GM18508 (cell line): ENCODE measurements around the gene KIR3DL2.
"Not testable (repeated sequence)": the region's sequence is repeated elsewhere in the genome, so short reads cannot be mapped to it uniquely, and the experiment has no call there.

ENCODE experiments used
- ATAC-seq: cut with Tn5 transposase; IDR thresholded peaks from one replicate; pipeline ENCODE4 v1.9.1; 2021; ENCODE audit warnings: moderate number of reproducible peaks; ENCODE audit not compliant: insufficient read depth, unreplicated experiment

The KIR3DL2 gene

GRCh38 chr19:54859421-54859820 is 9.2 kb downstream of the KIR3DL2 start:
- not testable (repeated sequence) for ATAC-seq

GRCh38 chr19:54863459-54863858 is 13.2 kb downstream of the KIR3DL2 start:
- ATAC-seq = not testable (repeated sequence)

DNA sequence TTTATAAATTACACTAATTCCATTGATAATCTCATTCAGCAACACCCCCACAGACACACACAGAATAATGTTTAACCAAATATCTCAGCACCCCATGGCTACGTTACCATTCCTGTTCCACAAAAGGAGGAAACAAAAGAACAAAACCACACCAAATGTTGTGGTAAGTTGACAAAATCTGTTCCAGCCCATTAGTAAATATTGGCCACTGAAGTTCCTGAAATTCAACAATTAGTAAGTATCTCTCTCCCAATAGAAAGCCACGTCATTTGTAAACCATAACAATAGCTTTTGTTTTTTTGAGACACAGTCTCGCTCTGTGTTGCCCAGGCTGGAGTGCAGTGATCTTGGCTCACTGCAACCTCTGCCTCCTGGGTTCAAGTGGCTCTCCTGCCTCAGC is 21.5 kb downstream of the KIR3DL2 start:
- no peak for ATAC-seq

DNA sequence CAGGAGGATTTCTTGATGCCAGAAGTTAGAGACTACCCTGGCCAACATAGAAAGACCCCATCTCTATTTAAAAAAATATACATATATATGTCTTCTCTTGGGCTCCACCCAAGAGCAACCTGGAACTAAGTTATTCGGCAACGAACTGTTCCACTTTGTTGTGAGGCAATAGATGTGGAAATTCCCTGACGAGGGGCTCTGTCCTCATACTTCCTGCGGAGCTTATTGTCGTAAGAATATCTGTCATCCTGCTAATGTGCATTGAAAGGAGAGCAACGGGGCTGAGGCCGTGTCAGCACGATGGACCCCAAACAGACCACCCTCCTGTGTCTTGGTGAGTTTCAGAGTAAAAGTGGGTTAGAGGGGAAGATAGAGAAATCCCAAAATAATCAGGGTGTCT is 23.7 kb downstream of the KIR3DL2 start, which contains the start of gene FCAR:
Gene FCAR, plus strand, starts transcription at position 246 of the 400 bp plus-strand sequence. Its CDS starts 55 bp downstream, at position 301.
- no peak for ATAC-seq

GRCh38 chr19:54875506-54875905 is 25.3 kb downstream of the KIR3DL2 start:
- no peak for ATAC-seq

DNA sequence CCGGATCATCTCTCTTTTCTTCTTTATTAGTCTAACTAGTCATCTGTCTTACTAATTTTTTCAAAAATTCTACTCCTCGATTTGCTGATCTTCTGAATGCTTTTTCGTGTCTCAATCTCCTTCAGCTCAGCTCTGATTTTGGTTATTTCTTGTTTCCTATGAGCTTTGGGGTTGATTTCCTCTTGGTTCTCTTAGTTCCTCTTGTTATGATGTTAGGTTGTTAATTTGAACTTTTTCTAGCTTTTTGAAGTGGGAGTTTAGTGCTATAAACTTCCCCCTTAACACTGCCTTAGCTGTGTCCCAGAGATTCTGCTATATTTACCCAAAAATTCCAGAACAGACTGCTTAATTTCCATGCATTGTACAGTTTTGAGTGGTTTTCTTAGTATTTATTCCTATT is 27.2 kb downstream of the KIR3DL2 start:
- no peak for ATAC-seq

DNA sequence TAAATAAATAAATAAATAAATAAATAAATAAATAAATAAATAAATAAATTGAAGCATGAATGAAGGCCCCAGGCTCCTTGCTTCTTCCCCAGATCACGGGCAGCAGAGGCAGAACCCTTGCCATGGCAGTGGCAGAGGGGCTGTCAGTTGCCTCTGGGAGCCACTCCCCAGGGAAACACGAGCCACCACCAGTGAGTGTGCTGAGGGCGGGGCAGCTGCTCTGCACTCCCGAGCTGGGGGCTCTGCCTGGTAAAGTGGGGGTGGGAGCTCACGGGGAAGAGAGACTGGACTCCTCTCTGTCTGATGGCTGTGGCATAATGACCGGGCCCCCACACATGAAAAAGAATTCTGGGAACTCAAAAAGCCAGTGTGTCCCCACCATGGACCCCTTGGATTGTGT is 31.6 kb downstream of the KIR3DL2 start:
- no peak for ATAC-seq

DNA sequence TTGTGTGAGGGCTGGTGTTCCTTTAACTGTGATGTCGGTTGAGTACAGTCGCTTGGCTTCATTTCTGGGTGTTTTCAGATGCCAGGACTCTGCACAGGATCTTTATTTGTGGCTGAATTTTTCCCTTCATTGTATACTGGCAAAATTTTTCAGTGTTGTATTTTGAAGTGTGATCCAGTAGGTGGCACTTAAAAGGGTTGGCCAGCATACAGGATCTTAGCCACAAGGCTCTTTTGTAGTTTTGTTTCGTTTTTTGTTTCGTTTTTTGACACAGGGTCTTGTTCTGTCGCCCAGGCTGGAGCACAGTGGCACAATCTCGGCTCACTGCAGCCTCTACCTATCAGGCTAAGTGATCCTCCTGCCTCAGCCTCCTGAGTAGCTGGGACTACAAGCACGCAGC is 32.5 kb downstream of the KIR3DL2 start:
- no peak for ATAC-seq

- ATAC-seq = no peak
These were observed 33.0 kb downstream of the KIR3DL2 start for GRCh38 chr19:54883228-54883627.

GRCh38 chr19:54888239-54888638 is 38.0 kb downstream of the KIR3DL2 start:
- ATAC-seq = no peak

DNA sequence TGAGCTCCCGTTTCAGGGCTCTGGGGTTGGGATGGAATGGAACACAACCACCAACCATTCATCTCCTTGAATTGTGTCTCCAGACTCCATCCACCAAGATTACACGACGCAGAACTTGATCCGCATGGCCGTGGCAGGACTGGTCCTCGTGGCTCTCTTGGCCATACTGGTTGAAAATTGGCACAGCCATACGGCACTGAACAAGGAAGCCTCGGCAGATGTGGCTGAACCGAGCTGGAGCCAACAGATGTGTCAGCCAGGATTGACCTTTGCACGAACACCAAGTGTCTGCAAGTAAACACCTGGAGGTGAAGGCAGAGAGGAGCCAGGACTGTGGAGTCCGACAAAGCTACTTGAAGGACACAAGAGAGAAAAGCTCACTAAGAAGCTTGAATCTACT is 39.3 kb downstream of the KIR3DL2 start:
- no peak for ATAC-seq

- ATAC-seq = no peak
These were observed 43.2 kb downstream of the KIR3DL2 start for GRCh38 chr19:54893406-54893805.

DNA sequence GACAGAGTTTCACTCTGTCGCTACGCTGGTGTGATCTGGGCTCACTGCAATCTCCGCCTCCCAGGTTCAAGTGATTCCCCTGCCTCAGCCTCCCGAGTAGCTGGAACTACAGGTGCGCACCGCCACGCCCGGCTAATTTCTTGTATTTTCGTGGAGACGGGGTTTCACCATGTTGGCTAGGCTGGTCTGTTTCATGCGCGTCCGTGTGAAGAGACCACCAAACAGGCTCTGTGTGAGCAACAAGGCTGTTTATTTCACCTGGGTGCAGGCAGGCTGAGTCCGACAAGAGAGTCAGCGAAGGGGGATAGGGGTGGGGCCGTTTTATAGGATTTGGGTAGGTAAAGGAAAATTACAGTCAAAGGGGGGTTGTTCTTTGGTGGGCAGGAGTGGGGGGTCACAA is 43.9 kb downstream of the KIR3DL2 start:
- not testable (repeated sequence) for ATAC-seq

GRCh38 chr19:54896036-54896435 is 45.8 kb downstream of the KIR3DL2 start:
- no peak for ATAC-seq

DNA sequence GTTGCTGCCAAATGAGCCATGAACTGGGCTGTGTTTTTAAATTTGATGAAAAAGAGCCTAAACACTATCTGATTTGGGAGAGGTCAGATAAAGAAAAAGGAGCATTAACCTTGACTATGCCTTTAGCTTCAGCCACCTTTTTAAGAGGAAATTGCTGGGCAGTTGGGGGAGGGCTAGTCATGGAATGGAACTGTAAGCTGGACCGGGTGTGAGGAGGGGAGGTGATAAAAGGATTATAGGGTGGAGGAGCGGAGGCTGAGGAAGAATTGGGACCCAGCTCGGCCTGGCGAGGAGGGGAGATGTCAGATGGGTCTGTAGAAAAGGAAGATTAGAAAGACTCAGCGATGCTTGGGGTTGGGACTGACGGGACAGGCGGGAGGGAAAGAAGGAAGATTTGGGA is 48.4 kb downstream of the KIR3DL2 start:
- ATAC-seq = not testable (repeated sequence)

- ATAC-seq = not testable (repeated sequence)
These were observed 49.4 kb downstream of the KIR3DL2 start for GRCh38 chr19:54899646-54900045.

GRCh38 chr19:54901153-54901552 is 50.9 kb downstream of the KIR3DL2 start:
- not testable (repeated sequence) for ATAC-seq

GRCh38 chr19:54902061-54902460 is 51.8 kb downstream of the KIR3DL2 start:
- ATAC-seq = no peak

GRCh38 chr19:54903303-54903702 is 53.1 kb downstream of the KIR3DL2 start:
- no peak for ATAC-seq

GRCh38 chr19:54904261-54904660 is 54.0 kb downstream of the KIR3DL2 start:
- not testable (repeated sequence) for ATAC-seq

DNA sequence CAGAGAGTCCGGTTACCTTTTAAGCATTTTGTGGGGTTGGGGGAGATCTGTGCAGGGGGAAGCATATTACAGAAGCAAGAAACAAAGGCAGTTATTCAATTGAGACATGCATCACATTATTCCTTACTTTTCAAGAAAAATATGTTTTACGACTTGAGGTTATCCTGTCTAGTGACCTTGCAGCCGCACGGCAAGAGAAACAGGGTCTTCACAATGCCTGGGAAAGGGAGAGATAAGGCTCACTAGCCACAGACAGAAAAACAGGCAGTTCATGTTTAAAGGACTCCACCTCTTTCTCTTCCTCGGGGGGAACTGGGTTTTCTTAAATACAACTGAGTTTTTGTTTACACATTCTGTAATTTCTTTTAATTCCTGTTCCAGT is 55.2 kb downstream of the KIR3DL2 start:
- no peak for ATAC-seq

DNA sequence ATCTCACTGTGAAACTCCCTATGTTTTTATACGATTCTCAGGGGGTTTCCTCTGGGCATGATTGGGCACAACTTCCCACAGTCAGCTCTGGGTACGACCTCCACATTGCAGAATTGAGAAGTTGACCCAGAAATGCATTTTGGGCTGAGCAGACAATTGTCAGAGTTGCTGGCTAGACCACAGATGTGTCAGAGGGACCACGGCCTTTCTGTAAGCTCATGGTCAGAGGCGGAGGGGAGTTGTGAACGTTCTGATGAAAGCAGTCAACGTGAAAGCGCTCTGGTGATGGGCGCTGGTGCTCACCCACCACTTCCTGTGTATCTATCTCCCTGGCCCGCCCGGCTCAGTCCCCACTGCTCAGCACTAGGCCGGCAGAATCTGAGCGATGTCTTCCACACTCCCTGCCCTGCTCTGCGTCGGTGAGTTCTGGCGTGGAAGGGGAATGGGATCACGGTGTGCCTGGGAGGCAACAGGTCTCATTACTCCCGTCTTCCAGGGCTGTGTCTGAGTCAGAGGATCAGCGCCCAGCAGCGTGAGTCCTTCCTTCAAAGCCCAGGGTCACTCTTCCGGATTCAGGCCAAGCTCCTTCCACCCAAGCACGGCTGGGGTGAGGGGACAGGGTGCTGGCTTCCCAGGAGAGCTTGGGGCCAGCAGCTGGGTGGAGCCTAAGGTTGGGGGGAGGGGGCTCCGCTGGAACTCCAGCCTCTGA is 55.7 kb downstream of the KIR3DL2 start, which contains the start of gene NCR1:
Gene NCR1, plus strand, starts transcription at position 346 of the 709 bp plus-strand sequence. Its CDS starts 40 bp downstream, at position 386.
- no peak for ATAC-seq
